ENCODE measurements around the gene ANKFN1. TPM values are rescaled to one million over a fixed set of nuclear protein-coding genes. Genes with fewer than 3 reads are reported as not detected.

ANKFN1 gene
- total RNA-seq, 2 donors from 2014 or later: 0.52 to 0.58 TPM

- intact Hi-C loops (cut with DNase I): no loop called here
- Histone ChIP-seq H3K27me3 (no peaks in the 10 kb centered on the region), H3K27ac (no peak overlapping the region), H3K9ac (ENCODE audit: low read depth in 2 of 2, low read length in 2 of 2) (no peak overlapping the region), H3K36me3 (no peaks in the 10 kb centered on the region), H3K4me3 (no peak overlapping the region), H3K4me1 (no peaks in the 10 kb centered on the region), H3K9me3 (no peaks in the 10 kb centered on the region)
- no peak for DNase-seq
- no peak for TF ChIP-seq CTCF (IDR thresholded peaks at IDR 0.05)
These were observed 91.1 kb downstream of the ANKFN1 start for GRCh38 chr17:56244268-56244890.

- Histone ChIP-seq H3K4me3 (no peak overlapping the region), H3K4me1 (no peaks in the 10 kb centered on the region), H3K9me3 (no peaks in the 10 kb centered on the region), H3K27ac (no peak overlapping the region), H3K27me3 (no peaks in the 10 kb centered on the region), H3K9ac (ENCODE audit: low read depth in 2 of 2, low read length in 2 of 2) (no peak overlapping the region), H3K36me3 (no peaks in the 10 kb centered on the region)
- TF ChIP-seq CTCF (IDR thresholded peaks at IDR 0.05): no peak
- intact Hi-C loops (cut with DNase I): no loop called here
- DNase-seq: no peak
These were observed 94.5 kb downstream of the ANKFN1 start for GRCh38 chr17:56247816-56248215.

GRCh38 chr17:56257075-56257474, 103.8 kb downstream of the ANKFN1 start:
- Histone ChIP-seq H3K27ac (no peak overlapping the region), H3K27me3 (no peaks in the 10 kb centered on the region), H3K4me3 (no peak overlapping the region), H3K36me3 (no peaks in the 10 kb centered on the region), H3K9ac (ENCODE audit: low read depth in 2 of 2, low read length in 2 of 2) (no peak overlapping the region), H3K4me1 (no peaks in the 10 kb centered on the region), H3K9me3 (no peaks in the 10 kb centered on the region)
- intact Hi-C loops (cut with DNase I): no loop called here
- no peak for TF ChIP-seq CTCF (IDR thresholded peaks at IDR 0.05)
- DNase-seq: no peak

DNA sequence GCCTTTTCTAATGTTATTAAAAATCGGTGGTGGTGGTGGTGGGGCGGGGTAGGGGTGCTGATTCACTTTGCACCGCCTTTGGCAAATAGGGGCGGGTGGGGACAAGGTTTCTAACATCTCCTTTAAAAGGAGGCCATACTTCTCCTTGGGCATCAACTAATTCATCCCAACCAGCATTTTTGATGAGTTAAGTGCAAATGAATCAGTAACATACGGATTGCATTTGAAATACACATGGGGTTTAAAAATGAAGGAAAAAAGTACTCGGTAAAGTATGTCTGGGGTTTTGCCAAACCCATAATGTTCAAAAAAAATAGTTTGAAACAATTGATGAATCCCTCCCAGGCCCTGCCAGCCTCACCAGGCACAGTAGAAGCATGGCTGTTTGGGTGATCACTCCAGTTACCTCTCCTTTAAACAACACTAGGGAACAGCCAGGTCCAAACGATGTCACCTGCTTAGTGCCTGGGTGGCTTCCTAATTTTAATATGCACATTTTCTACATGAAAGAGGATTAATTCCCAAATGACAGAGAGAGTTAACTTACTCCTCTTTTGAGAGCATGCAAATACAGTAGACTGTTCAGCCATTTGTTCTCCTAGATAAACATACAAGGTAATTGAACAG, 107.2 kb downstream of the ANKFN1 start:
- TF ChIP-seq CTCF (IDR thresholded peaks at IDR 0.05): no peak
- H3K4me1 ChIP-seq: no peaks in the 10 kb centered on the region
- DNase-seq: no peak
- H3K27me3 ChIP-seq: no peaks in the 10 kb centered on the region
- intact Hi-C loops (cut with DNase I): no loop called here
- no peak overlapping the region for H3K4me3 ChIP-seq
- H3K36me3 ChIP-seq: no peaks in the 10 kb centered on the region
- H3K9ac ChIP-seq (ENCODE audit: low read depth in 2 of 2, low read length in 2 of 2): no peak overlapping the region
- H3K9me3 ChIP-seq: no peaks in the 10 kb centered on the region
- H3K27ac ChIP-seq: no peak overlapping the region

- H3K4me1 ChIP-seq: no peaks in the 10 kb centered on the region
- no peak for TF ChIP-seq CTCF (IDR thresholded peaks at IDR 0.05)
- no peaks in the 10 kb centered on the region for H3K27me3 ChIP-seq
- H3K4me3 ChIP-seq: no peak overlapping the region
- intact Hi-C loops (cut with DNase I): no loop called here
- H3K36me3 ChIP-seq: no peaks in the 10 kb centered on the region
- no peaks in the 10 kb centered on the region for H3K9me3 ChIP-seq
- H3K27ac ChIP-seq: no peak overlapping the region
- H3K9ac ChIP-seq (ENCODE audit: low read depth in 2 of 2, low read length in 2 of 2): no peak overlapping the region
- no peak for DNase-seq
These were observed 109.5 kb downstream of the ANKFN1 start for GRCh38 chr17:56262803-56263202.
